IPS-18a (cell line): ENCODE data around the gene MCU.
"Not testable (repeated sequence)": the region's sequence is repeated elsewhere in the genome, so short reads cannot be mapped to it uniquely, and the experiment has no call there.

Source experiments
- H3K27ac ChIP-seq: one replicate; pipeline ENCODE4 v1.5.1; 2013; ENCODE audit warnings: low read length
- H3K27me3 ChIP-seq: one replicate; pipeline ENCODE4 v1.6.1; 2013; ENCODE audit warnings: mild to moderate bottlenecking, low read length; ENCODE audit not compliant: control insufficient read depth, insufficient read depth
- H3K36me3 ChIP-seq: one replicate; pipeline ENCODE4 v1.6.1; 2013; ENCODE audit warnings: low read depth, low read length; ENCODE audit not compliant: control insufficient read depth
- H3K4me1 ChIP-seq: one replicate; pipeline ENCODE4 v1.6.1; 2013; ENCODE audit warnings: low read depth, low read length; ENCODE audit not compliant: control insufficient read depth
- H3K4me3 ChIP-seq: one replicate; pipeline ENCODE4 v1.5.1; 2013; ENCODE audit warnings: low read length
- H3K9ac ChIP-seq: one replicate; pipeline ENCODE4 v1.6.1; 2013; ENCODE audit warnings: mild to moderate bottlenecking, low read length, moderate library complexity
- H3K9me3 ChIP-seq: one replicate; pipeline ENCODE4 v1.6.1; 2013; ENCODE audit warnings: low read depth, low read length; ENCODE audit not compliant: control insufficient read depth

Gene MCU

GRCh38 chr10:72753760-72754231, 61.9 kb downstream of the MCU start:
- no peak overlapping the region for H3K4me3 ChIP-seq
- H3K27ac ChIP-seq = peak overlapping the region; percentile 34
- no peaks in the 10 kb centered on the region for H3K9me3 ChIP-seq
- no peaks in the 10 kb centered on the region for H3K27me3 ChIP-seq
- peaks cover 60% of the 10 kb centered on the region for H3K4me1 ChIP-seq
- no peak overlapping the region for H3K9ac ChIP-seq
- H3K36me3 ChIP-seq = no peaks in the 10 kb centered on the region

- H3K9me3 ChIP-seq = no peaks in the 10 kb centered on the region
- no peak overlapping the region for H3K9ac ChIP-seq
- H3K36me3 ChIP-seq = no peaks in the 10 kb centered on the region
- no peak overlapping the region for H3K4me3 ChIP-seq
- H3K27me3 ChIP-seq = no peaks in the 10 kb centered on the region
- H3K27ac ChIP-seq = peak overlapping the region; percentile 34
- peaks cover 63% of the 10 kb centered on the region for H3K4me1 ChIP-seq
Measured at GRCh38 chr10:72754275-72755032, 62.5 kb downstream of the MCU start.

- Histone ChIP-seq H3K4me1 (peaks cover 67% of the 10 kb centered on the region), H3K9me3 (no peaks in the 10 kb centered on the region), H3K27ac (peak overlapping the region; percentile 64), H3K27me3 (no peaks in the 10 kb centered on the region), H3K36me3 (no peaks in the 10 kb centered on the region), H3K9ac (peak overlapping the region; percentile 21), H3K4me3 (peak overlapping the region; percentile 32)
Measured at GRCh38 chr10:72756674-72757385, 64.9 kb downstream of the MCU start.

GRCh38 chr10:72757732-72758131, 65.8 kb downstream of the MCU start:
- Histone ChIP-seq H3K4me3 (peak overlapping the region; percentile 32), H3K27me3 (no peaks in the 10 kb centered on the region), H3K9ac (peak overlapping the region; percentile 21), H3K9me3 (no peaks in the 10 kb centered on the region), H3K4me1 (peaks cover 62% of the 10 kb centered on the region), H3K27ac (peak overlapping the region; percentile 64), H3K36me3 (no peaks in the 10 kb centered on the region)

GRCh38 chr10:72758930-72759329, 67.0 kb downstream of the MCU start:
- not testable (repeated sequence) for H3K4me3 ChIP-seq, H3K36me3 ChIP-seq, H3K27ac ChIP-seq, H3K9me3 ChIP-seq, H3K27me3 ChIP-seq, H3K9ac ChIP-seq
- H3K4me1 ChIP-seq = peaks cover 53% of the 10 kb centered on the region

GRCh38 chr10:72759584-72759983, 67.6 kb downstream of the MCU start:
- Histone ChIP-seq H3K9ac (no peak overlapping the region), H3K27ac (no peak overlapping the region), H3K9me3 (no peaks in the 10 kb centered on the region), H3K4me3 (no peak overlapping the region), H3K27me3 (no peaks in the 10 kb centered on the region), H3K4me1 (peaks cover 46% of the 10 kb centered on the region), H3K36me3 (no peaks in the 10 kb centered on the region)

GRCh38 chr10:72761498-72761897, 69.6 kb downstream of the MCU start:
- Histone ChIP-seq H3K4me3 (no peak overlapping the region), H3K36me3 (no peaks in the 10 kb centered on the region), H3K9ac (no peak overlapping the region), H3K9me3 (no peaks in the 10 kb centered on the region), H3K27ac (no peak overlapping the region), H3K27me3 (no peaks in the 10 kb centered on the region), H3K4me1 (peaks cover 29% of the 10 kb centered on the region)

- H3K36me3 ChIP-seq = no peaks in the 10 kb centered on the region
- H3K27ac ChIP-seq = no peak overlapping the region
- peaks cover 25% of the 10 kb centered on the region for H3K4me1 ChIP-seq
- no peaks in the 10 kb centered on the region for H3K27me3 ChIP-seq
- H3K4me3 ChIP-seq = no peak overlapping the region
- no peak overlapping the region for H3K9ac ChIP-seq
- H3K9me3 ChIP-seq = no peaks in the 10 kb centered on the region
Measured at GRCh38 chr10:72762042-72762441, 70.1 kb downstream of the MCU start.

GRCh38 chr10:72763201-72763600, 71.3 kb downstream of the MCU start:
- H3K9ac ChIP-seq = no peak overlapping the region
- H3K9me3 ChIP-seq = no peaks in the 10 kb centered on the region
- H3K4me1 ChIP-seq = peaks cover 13% of the 10 kb centered on the region
- H3K36me3 ChIP-seq = no peaks in the 10 kb centered on the region
- H3K27me3 ChIP-seq = no peaks in the 10 kb centered on the region
- H3K27ac ChIP-seq = no peak overlapping the region
- no peak overlapping the region for H3K4me3 ChIP-seq

- Histone ChIP-seq H3K27ac (no peak overlapping the region), H3K27me3 (no peaks in the 10 kb centered on the region), H3K4me1 (peaks cover 5% of the 10 kb centered on the region), H3K9me3 (no peaks in the 10 kb centered on the region), H3K9ac (no peak overlapping the region), H3K36me3 (no peaks in the 10 kb centered on the region), H3K4me3 (no peak overlapping the region)
Measured at GRCh38 chr10:72764151-72764550, 72.2 kb downstream of the MCU start.

GRCh38 chr10:72765051-72765745, 73.3 kb downstream of the MCU start:
- H3K9me3 ChIP-seq = no peaks in the 10 kb centered on the region

More at GRCh38 chr10:72765051-72765745, 73.3 kb downstream of the MCU start:
- Histone ChIP-seq H3K27me3 (no peaks in the 10 kb centered on the region), H3K36me3 (no peaks in the 10 kb centered on the region), H3K4me1 (no peaks in the 10 kb centered on the region), H3K9ac (no peak overlapping the region), H3K4me3 (no peak overlapping the region), H3K27ac (no peak overlapping the region)
